Adrenal gland (tissue), 5 donors: Measurements from ENCODE around the gene GTF2A1L.

Experiments
- POLR2A ChIP-seq, 2 donors: fragments of 450-650 bp; IDR thresholded peaks; one replicate each; pipeline ENCODE4 v1.6.1; 2017; ENCODE audit warnings: antibody characterized with exemption in 2 of 2, mild to moderate bottlenecking in 2 of 2, moderate library complexity in 1 of 2
- TF ChIP-seq, protein P1 (sequence below), 6 experiments: fragments of 450-650 bp in 4 of 6; fragments of 200-600 bp in 2 of 6; sonication (generic) in 1 of 6; IDR thresholded peaks; 1 replicate in 5 of 6; 2 replicates in 1 of 6; pipeline versions ENCODE4 v1.5.1 to v1.8.0; 2016 to 2021; ENCODE audit warnings: antibody characterized with exemption in 6 of 6, mild to moderate bottlenecking in 2 of 6, moderate library complexity in 1 of 6
- donor health status: DM: no; HTN: no; CAD: no.

DNA sequence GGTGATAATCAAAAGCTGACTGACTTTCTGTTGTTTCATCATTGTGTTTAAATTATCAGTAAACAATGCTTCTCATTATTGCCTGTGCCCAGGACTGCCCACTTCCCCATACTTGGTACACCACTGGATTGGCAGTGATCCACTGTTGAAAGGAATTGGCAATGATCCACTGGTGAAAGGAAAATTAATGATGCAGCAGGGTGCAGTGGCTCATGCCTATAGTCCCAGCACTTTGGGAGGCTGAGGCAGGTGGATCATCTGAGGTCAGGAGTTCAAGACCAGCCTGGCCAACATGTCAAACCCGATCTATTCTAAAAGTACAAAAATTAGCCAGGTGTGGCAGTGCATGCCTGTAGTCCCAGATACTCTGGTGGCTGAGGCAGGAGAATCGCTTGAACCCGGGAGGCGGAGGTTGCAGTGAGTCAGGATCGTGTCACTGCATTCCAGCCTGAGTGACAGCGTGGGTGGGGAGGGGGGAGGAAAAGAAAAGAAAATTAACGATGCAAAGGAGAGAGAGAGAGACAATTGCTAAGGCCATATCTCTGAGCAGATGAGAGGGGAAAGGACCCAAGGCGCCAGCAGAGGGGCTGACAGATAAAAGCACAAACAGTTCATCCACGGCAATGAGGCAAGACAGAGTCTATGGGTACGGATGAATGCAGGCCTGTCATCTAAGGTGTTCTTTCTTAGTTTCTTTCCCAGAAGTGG lies 10.2 kb upstream of the GTF2A1L start:
- TF ChIP-seq POLR2A (IDR thresholded peaks at IDR 0.05), result no peak
- TF ChIP-seq, protein P1, sequence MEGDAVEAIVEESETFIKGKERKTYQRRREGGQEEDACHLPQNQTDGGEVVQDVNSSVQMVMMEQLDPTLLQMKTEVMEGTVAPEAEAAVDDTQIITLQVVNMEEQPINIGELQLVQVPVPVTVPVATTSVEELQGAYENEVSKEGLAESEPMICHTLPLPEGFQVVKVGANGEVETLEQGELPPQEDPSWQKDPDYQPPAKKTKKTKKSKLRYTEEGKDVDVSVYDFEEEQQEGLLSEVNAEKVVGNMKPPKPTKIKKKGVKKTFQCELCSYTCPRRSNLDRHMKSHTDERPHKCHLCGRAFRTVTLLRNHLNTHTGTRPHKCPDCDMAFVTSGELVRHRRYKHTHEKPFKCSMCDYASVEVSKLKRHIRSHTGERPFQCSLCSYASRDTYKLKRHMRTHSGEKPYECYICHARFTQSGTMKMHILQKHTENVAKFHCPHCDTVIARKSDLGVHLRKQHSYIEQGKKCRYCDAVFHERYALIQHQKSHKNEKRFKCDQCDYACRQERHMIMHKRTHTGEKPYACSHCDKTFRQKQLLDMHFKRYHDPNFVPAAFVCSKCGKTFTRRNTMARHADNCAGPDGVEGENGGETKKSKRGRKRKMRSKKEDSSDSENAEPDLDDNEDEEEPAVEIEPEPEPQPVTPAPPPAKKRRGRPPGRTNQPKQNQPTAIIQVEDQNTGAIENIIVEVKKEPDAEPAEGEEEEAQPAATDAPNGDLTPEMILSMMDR (IDR thresholded peaks at IDR 0.05), result no peak
